ENCODE measurements around the gene TMEM17. TPM values are rescaled to one million over a fixed set of nuclear protein-coding genes. Genes with fewer than 3 reads are reported as not detected.
A peak's percentile ranks its signal among the peaks of the same experiment; 100 is the strongest.

TMEM17 gene
- total and polyA plus RNA-seq, 2 of the 13 experiments (the other 11 are each of a cell fraction or from before 2014, with no cell fraction given): 0.22 to 0.50 TPM

DNA sequence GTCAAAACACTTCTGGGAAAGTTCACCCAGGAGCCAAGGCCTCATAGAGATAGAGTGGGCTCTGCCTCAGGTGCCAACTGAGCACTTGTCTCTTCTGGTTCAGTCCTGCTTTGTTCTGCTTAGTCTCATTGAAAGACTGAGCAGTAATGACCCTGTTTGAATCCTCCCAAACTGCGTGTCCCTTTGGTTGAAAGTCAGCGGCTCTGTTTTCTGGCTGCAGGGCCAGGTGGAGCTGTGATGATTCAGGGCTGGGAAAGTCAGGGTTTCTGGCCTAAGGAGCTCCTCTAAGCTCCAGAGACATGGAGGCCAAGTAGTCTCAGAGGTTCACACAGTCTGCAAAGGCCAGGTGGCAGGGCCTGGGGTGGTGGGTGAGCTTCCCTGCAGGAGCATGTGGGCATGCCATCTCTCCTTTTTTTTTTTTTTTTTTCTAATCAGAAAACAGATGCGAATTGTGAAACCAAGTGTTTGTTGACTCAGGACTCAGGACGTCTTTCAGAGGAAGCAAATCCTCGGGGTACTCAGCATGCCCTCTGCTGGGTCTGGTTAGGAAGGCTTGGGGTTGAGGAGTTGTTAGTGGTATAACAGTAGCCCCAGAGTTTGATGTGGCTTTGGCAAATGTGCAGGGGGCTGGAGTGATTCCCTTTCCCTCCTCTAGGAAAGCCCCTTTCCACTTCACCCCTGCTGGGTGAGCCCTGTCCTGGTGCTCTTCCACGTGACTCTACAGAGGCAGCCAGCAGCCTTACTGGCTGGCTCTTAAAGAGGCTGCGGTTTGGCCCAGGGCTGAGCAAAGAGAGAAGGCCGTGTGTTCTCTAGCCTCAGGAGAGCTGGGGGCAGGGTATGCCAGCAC, 38.3 kb downstream of the TMEM17 start (continued):
- TF ChIP-seq CREB1 (IDR thresholded peaks at IDR 0.05) (no peak), CREB1 (CRISPR knock-in tag; IDR thresholded peaks at IDR 0.05) (no peak), XRCC5 (optimal IDR thresholded peaks at IDR 0.05; ENCODE audit: low read length) (peak; percentile 50), AGO1 (IDR thresholded peaks at IDR 0.05; ENCODE audit: low read depth, low read length, poor library complexity, severe bottlenecking) (no peak), HNF4A (CRISPR knock-in tag; IDR thresholded peaks at IDR 0.05) (0 out of 2 replicates have a peak, but pooled peaks have one; percentile 2), HNRNPH1 (optimal IDR thresholded peaks at IDR 0.05; ENCODE audit: low read depth, low read length) (no peak), RNF219 (CRISPR knock-in tag; IDR thresholded peaks at IDR 0.05) (no peak), ZNF17 (CRISPR knock-in tag; IDR thresholded peaks at IDR 0.05) (no peak), ZNF790 (CRISPR knock-in tag; IDR thresholded peaks at IDR 0.05; ENCODE audit: borderline replicate concordance) (no peak), ZSCAN31 (CRISPR knock-in tag; IDR thresholded peaks at IDR 0.05; ENCODE audit: low read depth) (no peak), ZXDC (CRISPR knock-in tag; IDR thresholded peaks at IDR 0.05) (0 out of 2 replicates have a peak, but pooled peaks have one; percentile 55), ZNF468 (CRISPR knock-in tag; IDR thresholded peaks at IDR 0.05) (no peak), ARID4A (CRISPR knock-in tag; IDR thresholded peaks at IDR 0.05; ENCODE audit: borderline replicate concordance) (peak; percentile 27; the same call in 1 of the 2 replicates), ZNF879 (CRISPR knock-in tag; IDR thresholded peaks at IDR 0.05) (0 out of 2 replicates have a peak, but pooled peaks have one; percentile 5), GATAD2A (CRISPR knock-in tag; IDR thresholded peaks at IDR 0.05) (peak; percentile 78)
- TF ChIP-seq, protein P1, sequence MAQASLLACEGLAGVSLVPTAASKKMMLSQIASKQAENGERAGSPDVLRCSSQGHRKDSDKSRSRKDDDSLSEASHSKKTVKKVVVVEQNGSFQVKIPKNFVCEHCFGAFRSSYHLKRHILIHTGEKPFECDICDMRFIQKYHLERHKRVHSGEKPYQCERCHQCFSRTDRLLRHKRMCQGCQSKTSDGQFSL (CRISPR knock-in tag; IDR thresholded peaks at IDR 0.05): no peak
- TF ChIP-seq, protein P2, sequence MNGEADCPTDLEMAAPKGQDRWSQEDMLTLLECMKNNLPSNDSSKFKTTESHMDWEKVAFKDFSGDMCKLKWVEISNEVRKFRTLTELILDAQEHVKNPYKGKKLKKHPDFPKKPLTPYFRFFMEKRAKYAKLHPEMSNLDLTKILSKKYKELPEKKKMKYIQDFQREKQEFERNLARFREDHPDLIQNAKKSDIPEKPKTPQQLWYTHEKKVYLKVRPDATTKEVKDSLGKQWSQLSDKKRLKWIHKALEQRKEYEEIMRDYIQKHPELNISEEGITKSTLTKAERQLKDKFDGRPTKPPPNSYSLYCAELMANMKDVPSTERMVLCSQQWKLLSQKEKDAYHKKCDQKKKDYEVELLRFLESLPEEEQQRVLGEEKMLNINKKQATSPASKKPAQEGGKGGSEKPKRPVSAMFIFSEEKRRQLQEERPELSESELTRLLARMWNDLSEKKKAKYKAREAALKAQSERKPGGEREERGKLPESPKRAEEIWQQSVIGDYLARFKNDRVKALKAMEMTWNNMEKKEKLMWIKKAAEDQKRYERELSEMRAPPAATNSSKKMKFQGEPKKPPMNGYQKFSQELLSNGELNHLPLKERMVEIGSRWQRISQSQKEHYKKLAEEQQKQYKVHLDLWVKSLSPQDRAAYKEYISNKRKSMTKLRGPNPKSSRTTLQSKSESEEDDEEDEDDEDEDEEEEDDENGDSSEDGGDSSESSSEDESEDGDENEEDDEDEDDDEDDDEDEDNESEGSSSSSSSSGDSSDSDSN (CRISPR knock-in tag; IDR thresholded peaks at IDR 0.05): peak; percentile 36; the same call in 1 of the 2 replicates
